HG02885 (cell line): Measurements from ENCODE around the gene HM13.
"Not testable (repeated sequence)": the region's sequence is repeated elsewhere in the genome, so short reads cannot be mapped to it uniquely, and the experiment has no call there.

Experiments used
- ATAC-seq: cut with Tn5 transposase; IDR thresholded peaks from one replicate; pipeline ENCODE4 v1.9.1; 2021; ENCODE audit warnings: mild to moderate bottlenecking; ENCODE audit not compliant: unreplicated experiment, poor library complexity

HM13 gene

GRCh38 chr20:31580706-31581105 is 66.5 kb downstream of the HM13 start:
- ATAC-seq, result no peak

GRCh38 chr20:31581391-31581790 is 67.1 kb downstream of the HM13 start:
- no peak for ATAC-seq

- ATAC-seq, result peak; percentile 48
Measured at GRCh38 chr20:31587545-31588389, 73.5 kb downstream of the HM13 start.

GRCh38 chr20:31590717-31591225 is 76.5 kb downstream of the HM13 start:
- ATAC-seq, result no peak

GRCh38 chr20:31593221-31594001 is 79.2 kb downstream of the HM13 start:
- no peak for ATAC-seq

- no peak for ATAC-seq
Measured at GRCh38 chr20:31594002-31594557, 79.8 kb downstream of the HM13 start.

GRCh38 chr20:31594558-31595379 is 80.5 kb downstream of the HM13 start:
- ATAC-seq, result no peak

GRCh38 chr20:31595380-31595653 is 81.1 kb downstream of the HM13 start:
- no peak for ATAC-seq

- ATAC-seq, result no peak
Measured at GRCh38 chr20:31595654-31596411, 81.6 kb downstream of the HM13 start.

- ATAC-seq, result not testable (repeated sequence)
Measured at GRCh38 chr20:31596412-31596715, 82.1 kb downstream of the HM13 start.

- ATAC-seq, result no peak
Measured at GRCh38 chr20:31596831-31597480, 82.7 kb downstream of the HM13 start.

- no peak for ATAC-seq
Measured at GRCh38 chr20:31597481-31597855, 83.2 kb downstream of the HM13 start.

- no peak for ATAC-seq
Measured at GRCh38 chr20:31602431-31602778, 88.2 kb downstream of the HM13 start.

- ATAC-seq, result peak; percentile 75
Measured at GRCh38 chr20:31602779-31603441, 88.7 kb downstream of the HM13 start.

- peak; percentile 44 for ATAC-seq
Measured at GRCh38 chr20:31603822-31604566, 89.8 kb downstream of the HM13 start.

- no peak for ATAC-seq
Measured at GRCh38 chr20:31604567-31605030, 90.4 kb downstream of the HM13 start.

GRCh38 chr20:31605031-31605901 is 91.0 kb downstream of the HM13 start, which contains the start of gene ID1:
TSS of gene ID1 (plus strand) at chr20:31605289. CDS start at chr20:31605388, 99 bp downstream.
- peak; percentile 88 for ATAC-seq
